GDM1 (cell line): ENCODE results near the gene PURA.

ENCODE experiments used
- DNase-seq: peaks from one replicate; lab custom pipeline; 2025; lab: John Stamatoyannopoulos, UW

The PURA gene

DNA sequence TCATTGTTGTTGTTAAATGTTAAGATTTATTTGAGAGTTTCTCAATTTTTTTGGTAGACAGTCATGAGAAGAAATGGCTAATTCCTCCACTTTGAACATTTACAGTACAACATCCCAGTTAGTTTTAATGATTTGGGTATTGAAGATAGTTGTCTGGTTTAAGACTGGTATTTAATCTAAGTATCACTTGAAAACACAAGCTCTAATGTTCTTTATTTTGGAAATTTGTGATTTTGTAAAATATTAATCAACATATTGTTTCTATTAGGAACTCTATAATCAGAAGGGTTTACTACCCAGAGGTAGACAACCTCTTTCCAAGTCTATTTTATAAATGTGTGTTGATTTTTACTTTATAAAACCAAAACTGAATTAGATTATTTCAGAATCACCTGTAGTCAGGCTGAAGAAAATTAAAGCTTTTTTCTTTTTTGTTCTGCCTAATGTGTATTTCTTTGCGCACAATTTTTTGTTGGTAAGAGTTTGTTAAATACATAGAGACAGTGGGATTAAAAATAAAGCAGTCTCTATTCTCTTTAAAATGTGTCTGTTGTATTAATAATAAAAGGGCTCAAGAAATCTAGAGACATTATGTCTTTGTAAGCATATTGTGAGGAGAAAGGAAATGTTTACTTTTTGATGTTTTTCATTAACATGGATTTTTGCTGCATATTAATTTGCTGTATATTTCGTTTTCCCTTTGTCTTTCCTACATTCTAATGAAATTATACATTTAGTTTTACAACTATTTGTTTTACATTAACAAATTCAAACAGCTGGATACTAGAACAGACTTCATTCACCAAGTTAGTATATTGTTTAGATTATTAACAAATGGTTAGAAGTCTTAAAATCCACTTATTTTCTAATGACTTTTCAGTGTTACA lies 3.9 kb upstream of the PURA start:
- DNase-seq, result no peak

DNA sequence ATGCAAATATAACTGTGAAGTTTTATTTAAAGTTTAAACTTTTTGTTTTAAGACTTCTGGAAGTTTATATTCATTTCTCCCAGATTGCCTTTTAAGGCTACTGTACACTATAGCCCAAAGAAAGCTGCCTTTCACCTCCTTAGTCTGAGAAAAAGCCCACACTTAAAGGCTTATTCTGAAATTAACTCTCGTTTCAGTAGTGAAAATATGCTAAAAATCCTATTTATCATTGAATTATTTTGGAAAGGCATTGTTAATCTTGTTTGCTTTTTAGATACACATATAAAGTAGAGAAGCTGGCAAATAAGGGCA lies 3.3 kb upstream of the PURA start:
- DNase-seq, result no peak

DNA sequence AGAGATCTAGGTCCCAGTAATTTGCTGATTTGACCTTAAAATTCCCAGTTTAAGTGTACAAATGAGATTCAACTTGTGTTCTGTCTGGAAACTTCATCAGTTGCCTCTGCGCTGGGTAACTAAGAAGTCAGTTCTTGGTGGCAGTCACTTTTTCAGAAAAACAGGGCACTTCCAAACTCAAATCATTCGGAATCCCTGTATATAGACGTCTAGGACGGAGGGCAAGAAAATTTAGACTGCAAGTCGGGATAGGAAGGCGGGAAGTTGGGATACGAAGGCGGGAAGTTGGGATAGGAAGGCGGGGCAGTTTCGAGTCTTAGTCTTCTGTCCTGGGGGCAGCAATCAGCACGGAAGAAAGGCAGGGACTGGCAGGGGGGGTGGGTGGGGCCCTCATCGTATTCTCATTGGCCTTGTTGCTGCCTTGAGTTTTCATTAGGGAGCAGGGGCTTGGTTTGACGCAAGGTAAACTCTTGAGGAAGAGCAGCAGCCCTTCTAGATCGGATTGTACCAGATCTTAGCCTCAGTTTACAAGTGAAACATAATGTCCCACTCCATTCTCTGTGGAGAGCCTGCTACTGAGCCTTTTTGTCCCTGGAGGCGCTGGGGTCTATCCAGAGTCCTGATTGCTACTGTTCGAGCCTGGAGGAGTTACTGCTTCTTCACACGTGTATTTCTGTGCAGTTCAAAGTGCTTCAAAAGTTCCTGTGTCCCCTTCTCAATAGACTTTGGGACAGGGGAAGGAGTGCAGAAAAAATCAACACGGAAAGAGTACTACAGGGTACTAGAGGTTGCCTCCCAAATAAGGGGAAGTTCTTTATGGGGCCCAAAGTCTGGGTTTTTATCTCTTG lies 2.7 kb upstream of the PURA start:
- DNase-seq, result no peak

DNA sequence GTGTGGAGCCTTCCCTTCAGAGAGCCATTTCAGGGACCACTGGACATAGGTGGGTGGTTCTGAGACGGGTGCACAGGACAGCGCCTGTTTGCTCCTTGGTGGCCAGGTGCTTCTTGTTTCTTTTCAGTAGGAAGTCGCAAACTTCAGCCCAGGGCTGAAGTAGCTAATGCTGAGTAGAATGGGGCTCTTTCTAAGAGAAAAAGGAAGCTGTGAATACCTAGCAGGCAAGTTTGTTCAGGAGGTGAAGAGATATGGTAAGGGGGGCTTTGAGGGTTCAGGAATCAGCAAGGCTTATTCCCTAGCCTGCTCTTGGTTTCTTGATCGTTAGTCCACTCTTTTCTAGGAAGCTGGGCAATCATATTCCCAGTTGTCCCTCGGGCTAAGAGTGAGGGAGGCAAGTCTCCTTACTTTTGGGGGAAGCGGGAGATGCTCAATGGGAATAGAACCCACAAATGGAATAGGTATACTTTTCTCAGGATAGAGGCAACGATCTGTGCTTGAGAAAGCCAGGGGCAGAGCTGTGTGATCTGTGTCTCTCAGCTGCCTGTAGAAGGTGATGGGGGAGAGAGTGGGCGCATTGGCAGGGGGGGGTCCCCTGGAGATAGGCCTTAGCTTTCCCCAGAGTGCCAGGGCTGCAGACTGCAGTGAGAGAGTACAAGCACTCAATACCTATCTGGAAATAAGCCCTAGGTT lies 1.9 kb upstream of the PURA start:
- no peak for DNase-seq

DNA sequence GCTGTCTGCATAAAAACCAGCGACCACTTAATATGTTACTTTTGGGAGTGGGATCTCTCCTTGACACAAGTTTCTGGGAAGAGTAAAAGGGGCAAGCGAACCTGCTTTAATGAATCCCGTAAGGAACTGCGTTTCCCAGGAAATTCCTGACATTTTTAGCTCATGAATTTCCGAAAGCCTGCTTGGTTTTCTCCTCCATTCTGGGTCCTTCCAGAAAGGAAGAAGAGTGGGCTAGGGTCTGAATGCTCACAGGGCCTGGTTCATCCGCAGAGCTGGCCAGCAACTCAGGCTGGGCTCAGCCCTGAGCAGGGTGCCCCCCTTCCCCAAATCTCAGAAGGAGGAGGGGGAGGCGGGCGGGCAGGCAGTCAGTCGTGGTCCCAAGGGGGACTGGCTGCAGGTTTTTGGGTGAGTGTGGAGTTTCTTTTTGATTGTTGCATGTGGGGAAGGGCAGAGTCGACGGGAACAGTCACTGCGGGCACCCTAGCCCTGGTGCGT lies 1.2 kb upstream of the PURA start:
- no peak for DNase-seq

DNA sequence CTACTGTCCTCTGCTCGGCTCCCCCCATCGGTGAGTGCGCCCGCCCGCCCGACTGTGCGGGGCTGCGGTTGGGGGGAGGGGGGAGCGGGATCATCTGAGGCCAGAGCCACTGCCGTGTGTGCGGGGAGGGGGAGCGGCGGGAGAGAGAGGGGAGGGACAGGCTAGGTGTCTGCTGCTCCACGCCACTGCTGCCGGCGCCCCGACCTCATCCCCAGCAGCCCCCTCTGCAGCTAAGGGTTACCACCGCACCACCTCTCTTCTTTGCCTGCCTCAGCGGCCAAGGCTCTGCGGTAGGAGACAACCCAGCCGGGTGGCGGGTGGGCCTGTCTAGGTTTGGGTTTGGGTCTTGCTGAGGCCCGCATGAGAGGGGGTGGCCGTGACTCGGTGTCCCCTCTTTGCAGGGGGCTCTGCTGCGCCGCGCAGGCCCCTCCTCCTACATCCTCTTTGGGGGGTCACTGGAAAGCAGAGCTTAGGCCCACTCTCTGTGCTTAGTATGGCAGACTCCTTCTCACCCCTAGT lies 670 bp upstream of the PURA start:
- DNase-seq, result no peak

DNA sequence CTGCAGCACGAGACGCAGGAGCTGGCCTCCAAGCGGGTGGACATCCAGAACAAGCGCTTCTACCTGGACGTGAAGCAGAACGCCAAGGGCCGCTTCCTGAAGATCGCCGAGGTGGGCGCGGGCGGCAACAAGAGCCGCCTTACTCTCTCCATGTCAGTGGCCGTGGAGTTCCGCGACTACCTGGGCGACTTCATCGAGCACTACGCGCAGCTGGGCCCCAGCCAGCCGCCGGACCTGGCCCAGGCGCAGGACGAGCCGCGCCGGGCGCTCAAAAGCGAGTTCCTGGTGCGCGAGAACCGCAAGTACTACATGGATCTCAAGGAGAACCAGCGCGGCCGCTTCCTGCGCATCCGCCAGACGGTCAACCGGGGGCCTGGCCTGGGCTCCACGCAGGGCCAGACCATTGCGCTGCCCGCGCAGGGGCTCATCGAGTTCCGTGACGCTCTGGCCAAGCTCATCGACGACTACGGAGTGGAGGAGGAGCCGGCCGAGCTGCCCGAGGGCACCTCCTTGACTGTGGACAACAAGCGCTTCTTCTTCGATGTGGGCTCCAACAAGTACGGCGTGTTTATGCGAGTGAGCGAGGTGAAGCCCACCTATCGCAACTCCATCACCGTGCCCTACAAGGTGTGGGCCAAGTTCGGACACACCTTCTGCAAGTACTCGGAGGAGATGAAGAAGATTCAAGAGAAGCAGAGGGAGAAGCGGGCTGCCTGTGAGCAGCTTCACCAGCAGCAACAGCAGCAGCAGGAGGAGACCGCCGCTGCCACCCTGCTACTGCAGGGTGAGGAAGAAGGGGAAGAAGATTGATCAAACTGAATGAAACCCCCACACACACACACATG lies 654 bp downstream of the PURA start:
- peak; percentile 19 for DNase-seq

DNA sequence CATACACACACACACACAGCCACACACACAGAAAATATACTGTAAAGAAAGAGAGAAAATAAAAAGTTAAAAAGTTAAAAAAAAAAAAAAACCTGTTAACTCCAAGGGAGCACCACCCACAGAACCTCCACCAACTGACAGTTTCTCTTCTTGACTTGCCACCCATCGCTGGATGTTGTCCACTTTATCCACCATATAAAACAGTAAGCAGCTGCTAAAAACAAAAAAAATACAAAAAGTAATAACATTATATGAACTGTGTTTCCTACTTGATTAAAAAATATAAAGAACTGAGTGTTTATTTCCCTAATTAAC lies 1.2 kb downstream of the PURA start:
- no peak for DNase-seq

DNA sequence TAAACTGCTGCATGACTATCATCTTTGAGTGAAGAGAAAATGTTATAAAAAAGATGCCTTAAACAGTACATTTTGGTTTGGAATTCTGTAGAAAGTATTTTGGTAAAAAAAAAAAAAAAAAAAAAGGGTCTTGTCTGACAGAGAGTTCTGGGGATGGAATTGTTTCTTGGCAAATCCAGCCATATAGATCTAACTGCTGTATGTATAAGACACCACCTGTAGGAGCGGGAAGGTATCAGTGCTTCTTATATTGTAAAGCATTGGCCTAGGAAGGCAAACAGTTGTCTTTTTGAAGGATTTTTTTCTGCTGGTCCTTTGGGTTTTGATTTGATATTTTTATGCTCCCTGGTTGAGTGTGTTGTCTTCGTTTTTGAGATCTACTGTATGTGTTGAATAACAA lies 2.8 kb downstream of the PURA start:
- DNase-seq, result no peak

DNA sequence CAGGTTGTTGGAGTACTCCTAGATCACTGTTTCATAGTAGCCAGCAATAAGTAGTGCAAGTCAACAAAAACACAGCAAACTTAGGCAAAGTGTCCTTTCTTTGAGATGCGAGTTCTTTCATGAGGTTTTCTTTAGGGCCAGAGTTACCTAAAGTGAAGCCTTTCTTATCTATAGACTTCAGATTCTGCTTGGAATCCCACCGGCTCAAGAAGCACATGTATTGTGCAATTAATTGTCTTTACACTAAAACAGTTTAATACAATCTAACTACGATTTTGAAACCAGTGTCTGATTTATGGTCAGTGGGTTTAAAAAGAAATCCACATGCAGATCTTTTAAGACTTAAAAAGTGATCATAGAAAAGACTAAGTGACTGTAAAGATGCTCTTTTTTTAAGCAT lies 3.6 kb downstream of the PURA start:
- no peak for DNase-seq

DNA sequence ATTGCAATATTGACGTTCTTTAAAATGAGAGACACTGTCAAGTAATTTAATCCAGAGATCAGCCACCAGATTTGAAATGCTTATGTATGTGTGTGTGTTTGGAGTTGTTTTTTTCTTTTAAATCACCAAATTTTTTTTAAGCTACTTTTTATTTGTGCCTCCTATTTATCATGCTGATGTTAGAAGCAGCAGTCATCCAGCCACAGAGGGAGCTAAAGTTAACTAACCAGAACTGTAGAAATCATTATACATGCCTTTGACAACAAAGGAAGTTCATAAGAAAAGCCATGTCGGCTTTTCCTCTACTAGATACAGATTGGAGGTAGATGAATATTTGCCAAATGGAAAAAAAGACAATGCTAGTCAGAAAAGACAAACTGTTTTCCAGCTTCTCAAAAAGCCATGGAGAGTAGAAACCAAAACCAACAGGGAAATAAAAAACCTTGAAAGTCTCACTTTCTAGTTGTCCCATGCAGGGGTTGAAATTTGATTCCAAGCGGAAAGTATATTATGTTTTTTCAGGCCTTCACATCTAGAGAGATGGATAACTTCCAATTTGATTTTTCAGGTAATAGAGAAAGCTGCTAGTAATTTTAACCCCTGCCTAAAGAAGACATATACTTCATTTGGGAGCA lies 4.5 kb downstream of the PURA start:
- no peak for DNase-seq

DNA sequence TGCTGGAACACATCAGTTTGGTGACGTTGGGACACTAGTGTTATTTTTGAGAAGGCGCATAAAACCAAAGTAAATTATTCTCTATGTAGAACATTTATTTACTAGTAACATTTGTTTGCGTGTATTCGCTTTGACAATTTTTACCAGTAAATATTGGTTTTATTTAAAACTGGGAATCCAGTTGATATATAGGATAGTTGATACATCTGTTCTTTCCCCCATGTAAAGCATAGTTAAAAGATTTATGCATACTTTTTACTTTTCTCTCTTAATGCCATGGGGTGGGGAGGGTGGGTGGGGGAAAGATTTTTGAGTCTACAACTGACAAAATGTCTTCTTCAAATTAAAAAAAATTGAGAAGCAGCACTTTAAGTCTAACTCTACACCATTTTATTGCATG lies 11.7 kb downstream of the PURA start, which contains the start of gene IGIP:
IGIP (plus strand) TSS at position 301 of the 400 bp plus-strand sequence. CDS start 2,540 bp downstream, outside the sequence.
- no peak for DNase-seq

DNA sequence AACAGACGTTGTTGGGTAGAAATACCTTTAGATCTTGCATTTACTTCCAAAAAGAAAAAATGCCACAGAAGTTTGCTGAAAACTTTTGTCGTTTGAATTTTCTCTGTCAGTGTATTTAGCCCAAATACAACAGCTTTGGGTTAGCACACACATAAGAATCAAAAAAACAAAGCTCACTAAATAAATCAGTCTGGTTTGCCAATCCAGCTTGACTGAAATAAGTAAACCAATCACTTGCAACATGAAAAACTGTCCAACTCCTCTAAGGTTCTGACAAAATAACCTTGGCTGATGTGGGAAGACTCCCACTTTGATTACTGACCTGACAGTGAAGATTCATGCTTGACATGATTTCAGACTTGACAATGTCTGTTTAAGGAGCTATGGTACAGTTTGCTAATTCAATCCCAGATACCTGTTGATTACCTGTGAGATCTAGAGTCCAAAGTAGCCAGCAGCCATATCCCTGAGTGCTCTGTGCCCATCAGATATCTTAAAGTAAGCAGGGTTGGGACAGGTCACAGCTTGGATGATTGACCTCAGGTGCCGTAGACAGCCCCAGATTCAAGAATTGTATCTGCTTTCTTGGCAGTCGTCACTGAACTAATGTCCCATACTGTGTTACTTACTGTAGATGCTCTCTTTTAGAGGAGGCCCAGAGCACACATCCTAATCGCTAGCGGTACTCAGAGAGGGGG lies 12.6 kb downstream of the PURA start:
- no peak for DNase-seq

DNA sequence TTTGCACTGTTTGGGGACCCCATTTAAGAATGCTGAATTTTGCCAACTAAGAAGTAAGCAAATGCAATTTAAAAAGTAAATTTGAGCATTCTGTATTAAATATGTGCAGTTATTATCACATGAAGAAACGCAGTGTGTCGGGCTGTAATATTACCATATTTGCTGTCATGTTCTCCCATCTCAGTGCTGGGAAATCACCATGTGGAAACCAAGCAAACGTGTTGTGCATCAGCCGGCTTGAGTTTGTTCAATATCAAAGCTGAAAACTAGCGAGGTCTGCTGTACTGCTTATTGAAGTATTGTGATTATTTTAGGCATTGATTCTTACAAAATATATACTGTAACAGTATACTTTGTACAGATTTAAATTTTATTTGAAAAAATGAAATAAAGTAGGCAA lies 14.5 kb downstream of the PURA start:
- DNase-seq, result no peak

DNA sequence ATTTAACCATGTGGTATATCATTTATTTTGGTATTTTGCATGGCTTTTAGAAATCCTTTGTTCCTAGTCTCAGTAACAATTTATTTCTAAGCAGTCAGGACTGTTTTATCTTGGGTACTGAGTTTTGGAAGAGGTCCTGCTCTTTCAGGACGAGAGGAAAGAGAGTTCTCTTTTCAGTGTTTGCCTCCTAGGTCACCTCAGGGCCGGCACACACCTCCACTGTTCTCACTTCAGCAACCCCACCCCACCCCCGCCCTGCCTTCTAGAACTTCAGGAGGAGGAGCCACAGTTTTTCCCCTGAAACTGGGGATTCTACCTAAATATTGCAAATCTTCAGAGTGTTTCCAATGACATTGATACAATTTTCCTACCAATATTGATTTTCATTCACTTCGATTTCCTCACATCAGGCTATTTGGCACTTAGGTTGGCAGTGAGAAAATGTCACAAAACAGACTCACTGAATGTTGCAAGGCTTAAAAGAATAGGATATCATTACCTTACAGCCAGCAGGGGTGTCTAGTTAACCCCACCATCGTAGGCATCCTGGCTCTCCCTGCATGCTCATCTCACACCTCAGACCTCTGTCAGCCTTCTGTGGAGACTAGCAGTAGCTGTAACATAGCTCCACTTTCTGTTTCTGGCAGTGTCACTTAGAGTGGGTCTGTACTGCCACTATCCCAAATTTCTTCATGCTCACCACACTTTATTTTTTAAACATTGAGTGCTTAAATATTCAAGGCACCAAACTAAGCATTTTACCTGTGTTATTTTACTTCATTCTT lies 17.2 kb downstream of the PURA start:
- no peak for DNase-seq

DNA sequence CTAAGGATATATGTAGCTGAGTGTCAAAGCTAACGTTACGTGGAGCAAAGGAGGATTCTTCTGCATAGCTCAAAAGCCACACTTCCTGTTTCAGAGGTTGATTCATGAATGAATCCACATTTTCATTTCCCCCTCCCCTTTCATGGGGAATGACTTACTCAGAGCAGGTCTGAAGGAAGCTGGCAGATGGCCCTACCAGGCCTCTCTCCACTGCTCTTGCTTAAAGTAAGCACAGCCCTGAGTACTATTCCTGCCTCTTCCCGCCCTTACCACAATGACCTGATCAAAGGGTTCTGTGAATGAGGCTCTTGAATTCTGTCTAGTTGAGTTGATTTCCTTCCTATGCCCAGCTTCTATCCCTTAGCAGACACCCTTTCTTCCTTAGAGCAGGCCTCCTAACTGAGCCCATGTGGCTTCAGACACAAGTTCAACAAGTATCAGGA lies 18.1 kb downstream of the PURA start:
- DNase-seq, result peak; percentile 64

DNA sequence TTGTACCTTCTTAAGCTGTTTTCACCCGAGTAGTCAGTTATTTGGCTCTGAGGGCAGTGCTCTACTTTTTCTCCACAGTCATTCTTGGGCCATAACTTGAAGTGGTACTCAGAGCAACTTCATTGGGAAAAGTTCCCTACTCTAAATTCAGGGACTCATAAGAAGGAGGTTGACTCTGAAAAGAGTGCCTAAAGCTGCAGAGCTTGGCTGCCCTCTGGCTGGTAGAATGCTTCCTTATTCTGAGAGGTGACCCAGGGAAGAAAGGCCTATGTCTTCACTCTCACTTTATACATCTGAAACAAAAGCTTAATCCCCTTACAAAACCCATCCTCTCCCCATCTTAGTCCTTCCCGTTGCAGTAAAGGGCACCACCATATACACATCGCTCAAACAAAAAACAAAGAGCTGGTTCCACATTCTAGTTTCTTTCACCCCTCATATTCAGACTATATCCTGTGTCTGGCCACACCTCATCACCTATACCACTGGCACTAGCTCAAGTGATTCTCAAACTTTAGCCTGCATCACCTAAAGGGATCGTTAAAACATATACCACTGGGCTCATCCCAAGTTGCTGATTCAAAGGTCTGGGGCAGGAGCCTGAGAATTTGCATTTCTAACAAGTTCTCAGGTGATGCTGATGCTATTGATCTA lies 19.7 kb downstream of the PURA start:
- no peak for DNase-seq

DNA sequence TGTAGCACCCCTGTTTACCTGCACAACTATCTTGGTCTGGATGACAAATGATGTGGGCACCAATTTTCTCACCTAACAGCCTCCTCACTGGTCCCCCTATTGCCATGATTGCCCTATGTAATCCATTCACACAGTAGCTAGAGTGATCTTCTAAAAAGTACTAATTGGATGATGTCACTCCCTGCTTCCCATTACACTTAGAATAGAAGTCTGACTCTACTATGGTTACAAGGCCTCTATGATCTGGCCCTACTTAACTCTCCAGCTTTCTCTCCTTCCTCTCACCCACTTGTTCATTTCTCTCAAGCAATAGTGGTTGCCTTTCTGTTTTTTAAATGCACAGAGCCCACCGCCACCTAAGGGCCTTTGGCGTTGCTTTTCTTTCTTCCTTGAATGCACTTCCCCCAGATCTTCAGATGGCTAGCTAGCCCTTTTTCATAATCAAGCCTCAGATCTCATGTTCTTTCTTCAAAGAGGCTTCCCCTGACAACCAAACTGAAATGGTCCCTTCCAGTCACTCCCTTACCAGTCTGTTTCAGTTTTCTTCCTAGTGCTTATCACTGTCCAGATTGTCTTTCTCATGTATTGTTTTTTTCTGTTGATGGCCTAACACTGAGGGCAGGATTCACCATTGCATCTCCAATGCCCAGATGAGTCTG lies 20.5 kb downstream of the PURA start:
- no peak for DNase-seq
